ENCODE data around the gene STRA8. TPM values are rescaled to one million over a fixed set of nuclear protein-coding genes. Genes with fewer than 3 reads are reported as not detected.

Gene STRA8
- total RNA-seq, 1 donor from 2014 or later = not detected

DNA sequence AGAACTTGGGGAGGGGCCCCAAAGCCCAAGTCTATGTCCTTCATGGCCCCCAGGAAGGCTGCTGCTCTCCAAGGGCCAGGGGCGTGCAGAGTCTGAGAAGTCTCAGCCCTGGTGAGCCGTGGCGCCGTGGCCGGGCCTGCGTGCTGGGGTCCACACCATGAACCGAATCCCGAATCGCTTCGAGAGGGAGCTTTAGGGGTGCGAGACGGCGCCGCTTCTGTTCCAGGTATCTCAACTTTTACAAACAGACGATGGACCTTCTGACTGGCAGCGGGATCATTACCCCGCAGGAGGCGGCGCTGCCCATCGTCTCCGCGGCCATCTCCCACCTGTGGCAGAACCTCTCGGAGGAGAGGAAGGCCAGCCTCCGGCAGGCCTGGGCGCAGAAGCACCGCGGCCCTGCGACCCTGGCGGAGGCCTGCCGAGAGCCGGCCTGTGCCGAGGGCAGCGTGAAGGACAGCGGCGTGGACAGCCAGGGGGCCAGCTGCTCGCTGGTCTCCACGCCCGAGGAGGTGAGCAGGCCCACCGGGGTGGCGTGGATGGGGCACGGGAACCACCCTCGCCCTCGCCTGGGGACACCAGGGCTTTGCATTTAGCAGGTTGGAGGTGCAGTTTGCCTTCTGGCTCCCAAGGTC lies 12.7 kb downstream of the STRA8 start:
- H3K36me3 ChIP-seq = no peaks in the 10 kb centered on the region
- no peaks in the 10 kb centered on the region for H3K9me3 ChIP-seq (replicated peaks)
- no peak overlapping the region for H3K27ac ChIP-seq (replicated peaks)
- no peaks in the 10 kb centered on the region for H3K4me1 ChIP-seq
- intact Hi-C loops (cut with micrococcal nuclease) = no loop called here
- no peaks in the 10 kb centered on the region for H3K27me3 ChIP-seq (ENCODE audit: low read depth)
- no peak for DNase-seq
- H3K4me3 ChIP-seq = no peak overlapping the region
- TF ChIP-seq, protein P1, sequence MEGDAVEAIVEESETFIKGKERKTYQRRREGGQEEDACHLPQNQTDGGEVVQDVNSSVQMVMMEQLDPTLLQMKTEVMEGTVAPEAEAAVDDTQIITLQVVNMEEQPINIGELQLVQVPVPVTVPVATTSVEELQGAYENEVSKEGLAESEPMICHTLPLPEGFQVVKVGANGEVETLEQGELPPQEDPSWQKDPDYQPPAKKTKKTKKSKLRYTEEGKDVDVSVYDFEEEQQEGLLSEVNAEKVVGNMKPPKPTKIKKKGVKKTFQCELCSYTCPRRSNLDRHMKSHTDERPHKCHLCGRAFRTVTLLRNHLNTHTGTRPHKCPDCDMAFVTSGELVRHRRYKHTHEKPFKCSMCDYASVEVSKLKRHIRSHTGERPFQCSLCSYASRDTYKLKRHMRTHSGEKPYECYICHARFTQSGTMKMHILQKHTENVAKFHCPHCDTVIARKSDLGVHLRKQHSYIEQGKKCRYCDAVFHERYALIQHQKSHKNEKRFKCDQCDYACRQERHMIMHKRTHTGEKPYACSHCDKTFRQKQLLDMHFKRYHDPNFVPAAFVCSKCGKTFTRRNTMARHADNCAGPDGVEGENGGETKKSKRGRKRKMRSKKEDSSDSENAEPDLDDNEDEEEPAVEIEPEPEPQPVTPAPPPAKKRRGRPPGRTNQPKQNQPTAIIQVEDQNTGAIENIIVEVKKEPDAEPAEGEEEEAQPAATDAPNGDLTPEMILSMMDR (IDR thresholded peaks at IDR 0.05; ENCODE audit: borderline replicate concordance) = no peak

DNA sequence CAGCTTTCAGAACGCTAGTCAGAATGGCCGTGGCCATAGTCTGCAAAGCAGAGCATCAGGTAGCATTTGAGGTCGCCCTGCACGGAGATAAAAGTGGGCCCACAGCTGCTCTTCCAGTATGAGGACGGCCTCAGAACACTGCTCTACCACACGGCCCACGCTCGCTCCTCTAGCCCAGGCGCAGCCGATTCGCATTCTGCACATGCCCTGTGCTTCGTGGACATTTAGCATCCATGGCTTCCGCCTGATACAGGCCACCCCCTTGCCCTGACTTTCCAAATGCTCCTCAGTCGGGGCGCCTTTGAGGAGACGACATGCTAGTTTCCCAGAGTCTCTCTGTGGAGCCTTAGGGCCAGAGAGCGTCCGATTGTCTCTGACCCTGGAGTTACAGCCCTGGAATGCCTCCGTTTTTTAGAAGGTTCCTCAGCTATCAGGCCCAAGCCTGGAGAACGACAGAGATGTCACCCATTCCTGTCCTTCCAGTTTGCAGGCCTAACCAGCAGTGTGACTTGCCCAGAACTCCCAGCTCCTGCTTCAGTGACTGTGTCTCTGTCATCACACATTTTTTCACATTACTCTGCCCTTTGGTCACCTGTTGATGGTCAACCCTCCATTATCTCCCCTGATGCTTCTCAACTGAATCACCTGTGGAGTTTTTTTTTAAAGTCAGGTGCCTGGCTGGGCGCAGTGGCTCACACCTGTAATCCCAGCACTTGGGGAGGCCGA lies 14.3 kb downstream of the STRA8 start:
- H3K4me1 ChIP-seq = no peaks in the 10 kb centered on the region
- no peaks in the 10 kb centered on the region for H3K27me3 ChIP-seq (ENCODE audit: low read depth)
- TF ChIP-seq, protein P1 (IDR thresholded peaks at IDR 0.05; ENCODE audit: borderline replicate concordance) = no peak
- H3K9me3 ChIP-seq (replicated peaks) = no peaks in the 10 kb centered on the region
- H3K36me3 ChIP-seq = no peaks in the 10 kb centered on the region
- H3K4me3 ChIP-seq = no peak overlapping the region
- DNase-seq = no peak
- H3K27ac ChIP-seq (replicated peaks) = no peak overlapping the region
- intact Hi-C loops (cut with micrococcal nuclease) = no loop called here

DNA sequence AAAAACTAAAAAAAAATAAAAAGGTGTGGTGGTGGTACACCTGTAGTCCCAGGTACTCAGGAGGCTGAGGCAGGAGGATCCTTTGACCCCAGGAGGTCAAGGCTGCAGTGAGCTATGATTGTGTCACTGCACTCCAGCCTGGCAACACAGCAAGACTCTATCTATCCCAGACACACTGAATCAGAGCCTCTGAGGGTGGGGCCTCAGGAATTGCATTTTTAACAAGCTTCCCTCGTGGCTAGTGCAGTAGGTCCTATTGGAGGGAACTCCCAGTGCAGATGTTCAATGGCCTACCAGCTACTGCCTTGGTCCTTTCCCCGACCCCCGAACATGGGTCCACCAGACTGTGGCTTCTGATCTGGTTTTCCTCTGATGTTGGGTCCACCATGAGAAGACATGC lies 14.9 kb downstream of the STRA8 start:
- no peaks in the 10 kb centered on the region for H3K9me3 ChIP-seq (replicated peaks)
- no peaks in the 10 kb centered on the region for H3K36me3 ChIP-seq
- no peaks in the 10 kb centered on the region for H3K27me3 ChIP-seq (ENCODE audit: low read depth)
- intact Hi-C loops (cut with micrococcal nuclease) = no loop called here
- no peak overlapping the region for H3K27ac ChIP-seq (replicated peaks)
- H3K4me3 ChIP-seq = no peak overlapping the region
- peaks cover 5% of the 10 kb centered on the region for H3K4me1 ChIP-seq
- TF ChIP-seq, protein P1 (IDR thresholded peaks at IDR 0.05; ENCODE audit: borderline replicate concordance) = no peak
- no peak for DNase-seq

DNA sequence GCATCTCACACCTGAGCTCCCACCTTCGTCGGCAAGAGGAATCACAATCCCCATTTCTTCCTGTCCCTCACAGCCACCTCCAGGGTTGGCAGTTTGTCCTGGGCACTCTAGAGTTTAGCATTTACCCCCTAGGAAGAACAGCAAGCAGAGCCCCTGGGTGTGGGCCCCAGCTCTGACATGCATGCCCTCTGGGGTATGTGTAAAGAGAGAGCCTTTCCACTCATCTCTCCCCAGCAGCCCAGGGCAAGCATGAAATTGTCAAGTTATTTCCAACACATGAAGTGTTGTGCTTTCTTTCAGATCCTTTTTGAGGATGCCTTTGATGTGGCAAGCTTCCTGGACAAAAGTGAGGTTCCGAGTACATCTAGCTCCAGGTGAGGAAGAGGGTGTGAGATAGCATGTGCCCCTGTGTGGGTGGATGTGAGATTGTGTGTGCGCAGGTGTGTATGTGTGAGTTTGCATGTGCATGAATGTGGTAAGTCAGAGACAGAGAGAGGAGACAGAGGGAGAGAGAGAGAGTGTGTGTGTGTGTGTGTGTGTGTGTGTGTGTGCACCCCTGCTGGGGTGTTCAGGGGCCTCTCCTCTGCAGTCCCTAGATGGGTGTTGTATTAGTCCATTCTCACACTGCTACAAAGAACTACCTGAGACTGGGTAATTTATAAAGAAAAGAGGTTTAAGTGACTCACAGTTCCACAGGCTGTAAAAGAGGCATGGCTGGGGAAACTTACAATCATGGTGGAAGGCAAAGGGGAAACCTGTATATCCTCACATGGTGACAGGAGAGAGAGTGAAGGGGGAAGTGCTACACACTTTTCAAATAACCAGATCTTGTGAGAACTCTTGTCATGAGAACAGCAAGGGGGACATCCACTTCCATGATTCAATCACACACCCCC lies 18.1 kb downstream of the STRA8 start:
- no peaks in the 10 kb centered on the region for H3K36me3 ChIP-seq
- TF ChIP-seq, protein P1 (IDR thresholded peaks at IDR 0.05; ENCODE audit: borderline replicate concordance) = no peak
- intact Hi-C loops (cut with micrococcal nuclease) = no loop called here
- H3K4me1 ChIP-seq = peaks cover 24% of the 10 kb centered on the region
- no peaks in the 10 kb centered on the region for H3K9me3 ChIP-seq (replicated peaks)
- H3K4me3 ChIP-seq = no peak overlapping the region
- no peaks in the 10 kb centered on the region for H3K27me3 ChIP-seq (ENCODE audit: low read depth)
- no peak for DNase-seq
- no peak overlapping the region for H3K27ac ChIP-seq (replicated peaks)

All from left ventricle myocardium inferior (tissue), 1 donor.